Urothelium cell line (cell line): ENCODE data around the gene PUS3.
"Not testable (repeated sequence)": the region's sequence is repeated elsewhere in the genome, so short reads cannot be mapped to it uniquely, and the experiment has no call there.

Source experiments
- DNase-seq: peaks from one replicate; pipeline ENCODE4 v3.0.0; 2011; ENCODE audit warnings: low spot score, mixed read lengths
- FAIRE-seq: peaks from 2 replicates; lab custom pipeline; 2011; peaks lifted over from hg19 to GRCh38; lab: Jason Lieb, UNC

Gene PUS3

GRCh38 chr11:125873881-125874555 lies 29.0 kb downstream of the PUS3 start:
- FAIRE-seq (no peak), DNase-seq (no peak)

DNA sequence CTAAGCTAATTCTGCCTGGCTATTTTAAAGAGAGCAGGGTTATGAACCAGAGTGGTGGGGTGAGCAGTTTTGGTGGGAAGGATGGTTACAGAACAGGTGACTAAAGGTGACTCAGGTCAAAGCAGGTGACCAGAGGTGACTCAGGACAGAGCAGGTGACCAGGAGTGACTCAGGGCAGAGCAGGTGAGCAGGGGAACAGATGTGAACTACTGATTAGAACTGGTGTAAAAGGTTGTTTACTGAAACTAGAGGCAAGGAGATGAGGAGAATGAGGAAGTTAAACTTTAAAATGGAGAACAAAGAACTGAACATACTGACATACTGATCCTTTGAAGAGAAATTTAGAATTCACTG lies 30.9 kb downstream of the PUS3 start:
- no peak for DNase-seq
- no peak for FAIRE-seq

- DNase-seq (peak; percentile 46), FAIRE-seq (no peak)
Measured at GRCh38 chr11:125871391-125872137, 31.4 kb downstream of the PUS3 start.

- FAIRE-seq (no peak), DNase-seq (no peak)
Measured at GRCh38 chr11:125869521-125869920, 33.5 kb downstream of the PUS3 start.

GRCh38 chr11:125865354-125865753 lies 37.7 kb downstream of the PUS3 start:
- not testable (repeated sequence) for FAIRE-seq, DNase-seq

DNA sequence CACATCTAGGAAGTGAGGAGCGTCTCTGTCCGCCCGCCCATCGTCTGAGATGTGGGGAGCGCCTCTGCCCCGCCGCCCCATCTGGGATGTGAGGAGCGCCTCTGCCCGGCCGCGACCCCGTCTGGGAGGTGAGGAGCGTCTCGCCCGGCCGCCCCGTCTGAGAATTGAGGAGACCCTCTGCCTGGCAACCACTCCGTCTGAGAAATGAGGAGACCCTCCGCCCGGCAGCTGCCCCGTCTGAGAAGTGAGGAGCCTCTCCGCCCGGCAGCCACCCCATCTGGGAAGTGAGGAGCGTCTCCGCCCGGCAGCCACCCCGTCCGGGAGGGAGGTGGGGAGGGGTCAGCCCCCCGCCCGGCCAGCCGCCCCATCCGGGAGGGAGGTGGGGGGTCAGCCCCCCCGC lies 40.2 kb downstream of the PUS3 start:
- not testable (repeated sequence) for FAIRE-seq

GRCh38 chr11:125857670-125858069 lies 45.3 kb downstream of the PUS3 start:
- FAIRE-seq = not testable (repeated sequence)

More for the DNA sequence above, 40.2 kb downstream of the PUS3 start:
- DNase-seq = not testable (repeated sequence)

GRCh38 chr11:125846188-125846587 lies 56.8 kb downstream of the PUS3 start:
- DNase-seq = no peak
- no peak for FAIRE-seq

More at GRCh38 chr11:125857670-125858069, 45.3 kb downstream of the PUS3 start:
- not testable (repeated sequence) for DNase-seq
